Neural progenitor cell (in vitro differentiated cells): ENCODE data around the gene EPS8L1.

ENCODE experiments used
- CTCF ChIP-seq: fragments of 200-600 bp; sonication (generic); IDR thresholded peaks from 2 replicates; pipeline ENCODE4 v1.5.1; 2017; ENCODE audit warnings: antibody characterized with exemption, mild to moderate bottlenecking
- EZH2phosphoT487 ChIP-seq: fragments of 200-600 bp; sonication (generic); IDR thresholded peaks from 2 replicates; pipeline ENCODE4 v1.6.1; 2017; ENCODE audit warnings: antibody characterized with exemption

DNA sequence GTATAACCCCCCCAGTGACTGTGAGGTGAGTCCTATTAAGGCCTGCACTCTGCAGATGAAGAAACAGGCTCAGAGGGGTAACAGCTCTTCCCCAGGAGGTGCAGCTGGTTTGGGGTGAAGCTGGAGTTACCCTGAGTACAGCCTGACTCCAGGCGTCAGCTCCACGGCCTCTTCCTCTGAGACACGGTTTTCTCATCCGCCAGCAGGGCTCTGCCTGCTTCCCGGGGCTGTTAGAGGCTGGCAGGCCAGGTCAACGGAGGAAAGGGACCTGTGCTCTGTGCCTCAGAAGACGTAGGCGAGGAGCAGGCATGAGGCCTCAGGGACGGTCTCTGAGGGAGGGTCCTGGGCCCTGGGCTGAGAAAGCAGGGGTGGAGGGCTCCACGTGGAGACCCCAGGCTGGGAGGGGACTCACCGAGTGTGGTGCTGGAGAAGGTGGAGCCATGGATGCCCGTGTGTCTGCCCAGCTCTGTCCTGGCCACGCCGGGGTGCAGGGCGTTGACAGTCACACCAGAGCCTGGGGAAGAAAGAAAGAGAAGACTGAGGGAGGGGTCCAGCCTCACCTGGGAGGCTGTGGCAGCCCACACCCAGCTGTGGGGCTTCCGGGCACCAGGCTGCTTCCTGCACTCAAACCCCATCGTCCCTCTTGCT lies 28.6 kb upstream of the EPS8L1 start:
- no peak for TF ChIP-seq CTCF
- TF ChIP-seq EZH2phosphoT487 = no peak
